MM.1S (cell line): Measurements from ENCODE around the gene LIN7A.

ENCODE experiments used
- EZH2 ChIP-seq: fragments of 300-600 bp; sonication (generic); optimal IDR thresholded peaks from 2 replicates; pipeline ENCODE3; 2017; ENCODE audit warnings: low read depth, mild to moderate bottlenecking, antibody characterized with exemption, low read length, mixed read lengths
- EZH2phosphoT487 ChIP-seq: fragments of 300-600 bp; sonication (generic); IDR thresholded peaks from 2 replicates; pipeline ENCODE4 v1.6.1; 2018; ENCODE audit warnings: antibody characterized with exemption, low read length
- TF ChIP-seq, protein P1 (sequence below): fragments of 300-600 bp; sonication (generic); IDR thresholded peaks from 2 replicates; pipeline ENCODE4 v1.5.1; 2016; ENCODE audit warnings: antibody characterized with exemption, low read length, mixed read lengths

DNA sequence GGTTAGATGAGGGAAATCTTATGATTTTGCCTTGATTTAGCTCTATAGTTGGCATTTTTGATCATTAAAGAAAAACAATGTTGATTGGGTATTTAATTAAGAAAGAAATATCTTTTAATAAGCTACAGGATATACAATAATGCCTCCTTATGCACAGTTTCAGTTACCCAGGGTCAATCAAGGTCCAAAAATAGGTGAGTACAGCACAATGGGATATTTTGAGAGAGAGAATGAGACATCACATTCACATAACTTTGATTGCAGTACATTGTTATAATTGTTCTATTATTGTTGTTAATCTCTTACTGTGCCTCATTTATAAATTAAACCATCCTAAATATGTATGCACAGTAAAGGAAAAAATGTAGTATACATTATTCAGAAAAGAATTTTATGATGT lies 118.9 kb downstream of the LIN7A start:
- TF ChIP-seq, protein P1, sequence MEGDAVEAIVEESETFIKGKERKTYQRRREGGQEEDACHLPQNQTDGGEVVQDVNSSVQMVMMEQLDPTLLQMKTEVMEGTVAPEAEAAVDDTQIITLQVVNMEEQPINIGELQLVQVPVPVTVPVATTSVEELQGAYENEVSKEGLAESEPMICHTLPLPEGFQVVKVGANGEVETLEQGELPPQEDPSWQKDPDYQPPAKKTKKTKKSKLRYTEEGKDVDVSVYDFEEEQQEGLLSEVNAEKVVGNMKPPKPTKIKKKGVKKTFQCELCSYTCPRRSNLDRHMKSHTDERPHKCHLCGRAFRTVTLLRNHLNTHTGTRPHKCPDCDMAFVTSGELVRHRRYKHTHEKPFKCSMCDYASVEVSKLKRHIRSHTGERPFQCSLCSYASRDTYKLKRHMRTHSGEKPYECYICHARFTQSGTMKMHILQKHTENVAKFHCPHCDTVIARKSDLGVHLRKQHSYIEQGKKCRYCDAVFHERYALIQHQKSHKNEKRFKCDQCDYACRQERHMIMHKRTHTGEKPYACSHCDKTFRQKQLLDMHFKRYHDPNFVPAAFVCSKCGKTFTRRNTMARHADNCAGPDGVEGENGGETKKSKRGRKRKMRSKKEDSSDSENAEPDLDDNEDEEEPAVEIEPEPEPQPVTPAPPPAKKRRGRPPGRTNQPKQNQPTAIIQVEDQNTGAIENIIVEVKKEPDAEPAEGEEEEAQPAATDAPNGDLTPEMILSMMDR: no peak
- TF ChIP-seq EZH2 (no peak), EZH2phosphoT487 (no peak)
